GM19452 (cell line): ENCODE measurements around the gene PROS1.
"Not testable (repeated sequence)": the region's sequence is repeated elsewhere in the genome, so short reads cannot be mapped to it uniquely, and the experiment has no call there.

Experiments
- ATAC-seq: cut with Tn5 transposase; IDR thresholded peaks from one replicate; pipeline ENCODE4 v1.9.1; 2021; ENCODE audit not compliant: unreplicated experiment

Gene PROS1

DNA sequence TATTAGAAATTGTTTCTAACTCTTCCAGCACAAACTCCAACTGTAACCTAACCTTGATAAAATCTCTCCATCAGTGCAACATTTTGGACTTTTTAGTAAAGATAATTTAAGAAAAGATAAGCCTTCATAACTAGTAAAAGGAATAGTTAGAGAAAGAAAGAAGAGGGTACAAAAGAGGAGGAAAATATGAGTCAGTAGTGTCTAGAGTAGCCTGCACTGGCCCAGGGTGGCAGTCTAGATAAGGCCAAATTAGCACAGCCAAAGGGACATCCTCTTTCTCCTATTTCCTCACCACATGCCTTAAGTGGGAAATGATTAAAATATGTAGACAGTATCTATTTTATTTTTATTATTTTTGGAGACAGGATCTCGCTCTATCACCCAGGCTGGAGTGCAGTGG is 3.7 kb downstream of the PROS1 start:
- no peak for ATAC-seq

- no peak for ATAC-seq
Observed at GRCh38 chr3:93969443-93969842, 4.3 kb downstream of the PROS1 start.

DNA sequence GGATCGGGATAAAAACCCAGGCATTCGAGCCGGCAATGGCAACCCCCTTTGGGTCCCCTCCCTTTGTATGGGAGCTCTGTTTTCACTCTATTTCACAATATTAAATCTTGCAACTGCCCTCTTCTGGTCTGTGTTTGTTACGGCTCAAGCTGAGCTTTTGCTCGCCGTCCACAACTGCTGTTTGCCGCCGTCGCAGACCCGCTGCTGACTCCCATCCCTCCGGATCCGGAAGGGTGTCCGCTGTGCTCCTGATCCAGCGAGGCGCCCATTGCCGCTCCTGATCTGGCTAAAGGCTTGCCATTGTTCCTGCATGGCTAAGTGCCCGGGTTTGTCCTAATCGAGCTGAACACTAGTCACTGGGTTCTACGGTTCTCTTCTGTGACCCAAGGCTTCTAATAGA is 8.6 kb downstream of the PROS1 start:
- not testable (repeated sequence) for ATAC-seq

DNA sequence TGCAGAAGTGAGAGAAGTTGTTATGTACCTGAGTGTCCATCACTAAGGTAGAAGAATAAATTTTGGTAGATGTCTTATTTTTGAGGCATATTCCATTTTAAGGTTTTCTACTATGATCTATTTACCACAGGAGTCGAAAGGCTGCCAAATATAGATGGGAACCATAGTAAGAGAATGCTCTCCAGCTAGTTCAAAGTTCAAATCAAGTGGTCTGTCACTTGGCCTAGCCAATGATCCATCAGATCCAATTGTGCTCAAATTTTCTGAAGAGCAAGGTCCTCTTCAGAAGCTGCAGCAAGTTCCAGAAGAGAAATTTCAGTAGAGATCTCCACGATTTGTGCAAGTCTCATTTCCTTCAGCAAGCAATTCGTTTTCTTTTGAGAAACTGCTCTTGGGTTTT is 10.9 kb downstream of the PROS1 start:
- no peak for ATAC-seq

DNA sequence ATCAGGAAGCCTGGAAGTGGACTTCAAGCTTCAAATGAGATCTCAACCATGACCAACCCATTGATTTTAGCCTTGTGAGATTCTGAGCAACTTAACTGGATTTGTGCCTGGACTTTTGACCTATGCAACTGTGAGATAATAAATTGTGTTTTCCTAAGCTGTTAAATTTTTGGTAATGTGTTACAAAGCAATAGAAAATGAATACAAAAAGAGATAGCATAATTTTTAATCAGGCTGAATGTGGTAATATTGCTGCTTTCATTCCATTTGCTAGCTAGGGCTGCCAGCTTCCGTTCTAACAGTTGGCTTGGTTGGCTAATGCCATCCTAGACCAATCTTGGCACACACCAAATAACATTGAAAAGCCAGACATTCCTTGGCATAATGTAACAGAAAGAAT is 12.2 kb downstream of the PROS1 start:
- no peak for ATAC-seq

GRCh38 chr3:93961026-93961425 is 12.7 kb downstream of the PROS1 start:
- no peak for ATAC-seq

DNA sequence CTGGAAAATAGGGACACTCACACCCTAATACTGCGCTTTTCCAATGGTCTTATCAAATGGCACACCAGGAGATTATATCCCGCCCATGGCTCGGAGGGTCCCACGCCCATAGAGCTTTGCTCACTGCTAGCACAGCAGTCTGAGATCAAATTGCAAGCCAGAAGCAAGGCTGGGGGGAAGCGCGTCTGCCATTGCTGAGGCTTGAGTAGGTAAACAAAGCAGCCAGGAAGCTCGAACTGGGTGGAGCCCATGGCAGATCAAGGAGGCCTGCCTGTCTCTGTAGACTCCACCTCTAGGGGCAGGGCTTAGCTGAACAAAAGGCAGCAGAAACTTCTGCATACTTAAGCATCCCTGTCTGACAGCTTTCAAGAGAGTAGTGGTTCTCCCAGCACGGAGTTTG is 23.7 kb downstream of the PROS1 start:
- ATAC-seq = not testable (repeated sequence)

DNA sequence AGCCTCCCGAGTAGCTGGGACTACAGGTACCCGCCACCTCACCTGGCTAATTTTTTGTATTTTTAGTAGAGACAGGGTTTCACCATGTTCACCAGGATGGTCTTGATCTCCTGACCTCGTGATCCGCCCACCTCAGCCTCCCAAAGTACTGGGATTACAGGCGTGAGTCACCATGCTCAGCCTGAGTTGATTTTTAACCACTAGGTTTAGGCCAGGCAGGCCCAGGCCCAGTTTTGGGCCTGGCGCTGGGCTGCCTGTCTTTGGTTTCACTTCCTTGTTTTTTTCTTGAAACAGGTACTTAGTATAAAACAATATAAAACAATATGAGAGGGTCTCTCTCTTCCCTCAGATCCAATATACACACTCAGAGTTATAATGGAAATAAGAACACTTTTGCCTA is 36.2 kb downstream of the PROS1 start:
- not testable (repeated sequence) for ATAC-seq

DNA sequence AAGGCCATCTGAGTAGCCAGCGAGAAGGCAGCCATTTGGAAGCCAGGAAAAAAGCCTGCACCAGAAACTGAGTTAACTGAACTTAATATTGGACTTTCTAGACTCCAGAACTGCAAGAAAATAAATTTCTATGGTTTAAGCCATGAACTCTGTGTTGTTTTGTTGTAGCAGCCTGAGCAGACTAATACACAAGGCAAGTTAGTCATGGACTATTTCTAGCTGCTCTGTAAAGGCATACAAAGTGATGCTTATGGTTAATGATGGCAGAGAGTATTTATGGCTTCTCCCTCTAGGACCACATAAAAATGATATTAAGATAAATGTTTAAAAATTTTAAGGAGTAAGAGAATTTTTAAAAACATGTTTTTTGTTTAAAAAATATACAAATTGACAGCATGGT is 37.1 kb downstream of the PROS1 start:
- ATAC-seq = no peak

GRCh38 chr3:93934366-93935046 is 39.2 kb downstream of the PROS1 start:
- no peak for ATAC-seq

- no peak for ATAC-seq
Observed at GRCh38 chr3:93931597-93932229, 42.0 kb downstream of the PROS1 start.

- no peak for ATAC-seq
Observed at GRCh38 chr3:93930041-93930440, 43.7 kb downstream of the PROS1 start.

DNA sequence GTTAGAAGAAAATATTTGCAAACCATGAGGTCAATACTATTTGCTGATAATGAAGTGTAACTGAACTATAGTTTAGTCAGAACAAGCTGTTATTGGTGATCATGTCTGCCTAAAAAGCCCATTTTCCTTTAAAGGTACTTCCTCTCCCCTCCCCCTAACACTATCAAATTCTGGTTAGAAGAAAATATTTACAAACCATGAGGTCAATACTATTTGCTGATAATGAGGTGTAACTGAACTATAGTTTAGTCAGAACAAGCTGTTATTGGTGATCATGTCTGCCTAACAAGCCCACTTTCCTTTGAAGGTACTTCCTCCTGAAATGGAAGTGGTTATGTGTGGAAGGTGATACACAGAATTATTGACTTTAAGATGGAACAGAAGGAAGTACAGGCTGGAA is 46.9 kb downstream of the PROS1 start:
- ATAC-seq = no peak

GRCh38 chr3:93924491-93924890 is 49.2 kb downstream of the PROS1 start:
- ATAC-seq = no peak

- ATAC-seq = no peak
Observed at GRCh38 chr3:93923006-93923405, 50.7 kb downstream of the PROS1 start.

DNA sequence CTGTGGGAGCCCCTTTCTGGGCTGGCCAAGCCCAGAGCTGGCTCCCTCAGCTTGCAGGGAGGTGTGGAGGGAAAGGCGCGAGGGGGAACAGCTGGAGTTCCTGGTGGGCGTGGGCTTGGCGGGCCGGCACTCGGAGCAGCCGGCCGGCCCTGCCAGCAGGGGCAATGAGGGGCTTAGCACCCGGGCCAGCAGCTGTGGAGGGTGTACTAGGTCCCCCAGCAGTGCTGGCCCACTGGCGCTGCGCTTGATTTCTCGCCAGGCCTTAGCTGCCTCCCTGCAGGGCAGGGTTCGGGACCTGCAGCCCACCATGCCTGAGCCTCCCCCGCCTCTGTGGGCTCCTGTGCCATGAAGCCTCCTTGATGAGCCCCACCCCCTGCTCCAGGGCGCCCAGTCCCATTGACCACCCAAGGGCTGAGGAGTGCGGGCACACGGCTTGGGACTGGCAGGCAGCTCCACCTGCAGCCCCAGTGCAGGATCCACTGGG is 56.1 kb downstream of the PROS1 start:
- not testable (repeated sequence) for ATAC-seq

DNA sequence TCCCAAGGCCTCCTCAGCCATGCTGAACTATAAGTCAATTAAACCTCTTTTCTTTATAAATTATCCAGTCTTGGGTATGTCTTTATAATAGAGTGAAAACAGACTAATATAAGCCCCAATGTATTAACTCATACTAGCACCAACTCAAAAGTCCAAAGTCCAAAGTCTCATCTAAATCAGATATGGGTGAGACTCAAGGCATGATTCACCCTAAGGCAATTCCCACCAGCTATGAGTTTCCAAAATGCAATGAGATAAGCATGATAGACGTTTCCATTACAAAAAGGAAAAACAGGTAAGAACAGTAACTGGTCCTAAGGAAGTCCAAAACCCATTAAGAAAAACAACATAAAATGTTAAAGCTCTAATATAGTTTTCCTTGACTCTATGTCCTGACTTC is 60.1 kb downstream of the PROS1 start:
- ATAC-seq = not testable (repeated sequence)

- ATAC-seq = no peak
Observed at GRCh38 chr3:93911206-93911605, 62.5 kb downstream of the PROS1 start.

DNA sequence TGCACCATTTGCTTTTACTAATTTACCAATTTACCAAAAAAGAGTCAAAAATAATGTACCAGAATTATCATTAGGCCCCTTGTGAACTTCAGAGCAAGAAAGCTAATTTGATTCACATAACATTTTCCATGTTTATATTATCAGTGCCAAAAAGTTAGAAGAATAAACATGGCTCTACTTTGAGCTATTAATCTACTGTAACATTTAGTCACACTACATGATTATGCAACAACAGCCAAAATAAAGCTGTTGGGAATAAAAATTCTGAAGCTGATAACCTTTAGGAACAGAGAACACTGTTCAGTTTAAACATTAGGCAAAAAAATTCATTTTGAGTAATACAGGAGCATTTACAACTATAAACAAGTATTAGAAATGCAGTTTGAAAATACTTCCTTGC is 63.6 kb downstream of the PROS1 start:
- no peak for ATAC-seq

- ATAC-seq = no peak
Observed at GRCh38 chr3:93907132-93907531, 66.6 kb downstream of the PROS1 start.

- ATAC-seq = no peak
Observed at GRCh38 chr3:93906245-93906644, 67.5 kb downstream of the PROS1 start.

DNA sequence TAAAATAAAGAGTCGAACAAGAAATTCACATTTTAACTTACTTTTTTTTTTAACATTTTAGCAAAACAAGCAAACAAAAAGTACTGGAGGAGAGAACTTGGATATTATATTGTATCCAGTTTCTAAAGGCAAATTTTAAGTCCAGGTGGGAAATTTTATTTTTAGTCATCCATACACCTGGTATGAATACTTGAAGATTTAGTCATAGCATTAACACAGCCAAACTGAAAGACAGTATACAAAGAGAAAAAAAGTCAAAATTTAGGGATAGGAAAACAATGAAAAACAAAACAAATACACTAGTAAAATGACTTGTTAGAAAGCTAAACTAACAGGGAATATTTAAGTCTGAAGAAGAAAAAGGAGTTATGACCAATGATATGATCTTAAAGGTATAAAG is 69.1 kb downstream of the PROS1 start:
- ATAC-seq = no peak
